Stimulated activated CD8-positive, alpha-beta memory T cell treated with anti-CD3 and anti-CD28 coated beads, Interleukin-7, amount 100 ng/mL, for 4 hours (primary cell): ENCODE measurements around the gene TMEM140.
"Not testable (repeated sequence)": the region's sequence is repeated elsewhere in the genome, so short reads cannot be mapped to it uniquely, and the experiment has no call there.

ENCODE experiments used
- DNase-seq, 2 donors: peaks; one replicate each; pipeline ENCODE4 v3.0.0-alpha.2; 2020; ENCODE audit warnings: low read depth in 2 of 2

Gene TMEM140

GRCh38 chr7:135147899-135148721 lies at the start of gene TMEM140:
Gene TMEM140 (plus strand): TSS chr7:135148072. CDS start chr7:135164442, 16,370 bp downstream.
- DNase-seq: peak; percentile 32 to 55

GRCh38 chr7:135098391-135098790 lies 49.5 kb upstream of the TMEM140 start:
- no peak for DNase-seq

- DNase-seq: no peak
Measured at GRCh38 chr7:135100856-135101255, 47.0 kb upstream of the TMEM140 start.

- DNase-seq: no peak
Measured at GRCh38 chr7:135102372-135102771, 45.5 kb upstream of the TMEM140 start.

GRCh38 chr7:135109562-135109961 lies 38.3 kb upstream of the TMEM140 start:
- no peak for DNase-seq

- no peak for DNase-seq
Measured at GRCh38 chr7:135109976-135110375, 37.9 kb upstream of the TMEM140 start.

- no peak for DNase-seq
Measured at GRCh38 chr7:135111379-135111778, 36.5 kb upstream of the TMEM140 start.

- DNase-seq: no peak
Measured at GRCh38 chr7:135114622-135115021, 33.2 kb upstream of the TMEM140 start.

GRCh38 chr7:135117096-135117495 lies 30.8 kb upstream of the TMEM140 start:
- no peak for DNase-seq

GRCh38 chr7:135121868-135122267 lies 26.0 kb upstream of the TMEM140 start:
- no peak for DNase-seq

- DNase-seq: not testable (repeated sequence)
Measured at GRCh38 chr7:135124631-135125030, 23.2 kb upstream of the TMEM140 start.

- no peak for DNase-seq
Measured at GRCh38 chr7:135128931-135129330, 18.9 kb upstream of the TMEM140 start.

GRCh38 chr7:135129579-135129978 lies 18.3 kb upstream of the TMEM140 start:
- DNase-seq: no peak

- DNase-seq: no peak
Measured at GRCh38 chr7:135143885-135144668, 3.8 kb upstream of the TMEM140 start.

GRCh38 chr7:135147341-135147898 lies 452 bp upstream of the TMEM140 start:
- no peak for DNase-seq

GRCh38 chr7:135150072-135150782 lies 2.4 kb downstream of the TMEM140 start:
- no peak for DNase-seq

GRCh38 chr7:135151132-135151531 lies 3.3 kb downstream of the TMEM140 start:
- no peak for DNase-seq

GRCh38 chr7:135151533-135151932 lies 3.7 kb downstream of the TMEM140 start:
- DNase-seq: no peak

GRCh38 chr7:135152442-135152841 lies 4.6 kb downstream of the TMEM140 start:
- DNase-seq: no peak

- DNase-seq: no peak
Measured at GRCh38 chr7:135154734-135155133, 6.9 kb downstream of the TMEM140 start.

GRCh38 chr7:135156290-135156689 lies 8.4 kb downstream of the TMEM140 start:
- no peak for DNase-seq

GRCh38 chr7:135158141-135158655 lies 10.3 kb downstream of the TMEM140 start:
- no peak for DNase-seq
